Left colon (tissue), 2 donors: ENCODE data around the gene PIK3AP1. TPM values are rescaled to one million over a fixed set of nuclear protein-coding genes. Genes with fewer than 3 reads are reported as not detected.
"Not testable (repeated sequence)": the region's sequence is repeated elsewhere in the genome, so short reads cannot be mapped to it uniquely, and the experiment has no call there.

Experiments used
- ATAC-seq: fragments of 200-7000 bp; cut with Tn5 transposase; one replicate; pipeline ENCODE4 v1.9.1; 2020; ENCODE audit warnings: mild to moderate bottlenecking, moderate library complexity
- DNase-seq, 2 donors: peaks; one replicate each; pipeline ENCODE4 v3.0.0-alpha.2; 2020
- intact Hi-C, 2 donors: fragments of 100-400 bp; cut with DNase I in 1 of 2; cut with micrococcal nuclease in 1 of 2; formaldehyde crosslinking; loops; one replicate each; pipeline versions ENCODE4 v1.11.2 to v1.14.0; 2022; cut with DNase I, micrococcal nuclease
- total RNA-seq, 2 donors: library from RNA; stranded (reverse); fragmentation: NEBNext Ultra II Directional; extraction: Animal tissue kit (Norgen Biotek cat#: 25700); gene quantifications; one replicate each; pipeline ENCODE4 v1.2.1, GENCODE V29; 2021
- donor health status: DM: no; HTN: no; CAD: no.
- donor health status: DM: yes; HTN: yes; CAD: no.

PIK3AP1 gene
- total RNA-seq, 2 donors from 2014 or later, result 10.1 to 13.0 TPM

DNA sequence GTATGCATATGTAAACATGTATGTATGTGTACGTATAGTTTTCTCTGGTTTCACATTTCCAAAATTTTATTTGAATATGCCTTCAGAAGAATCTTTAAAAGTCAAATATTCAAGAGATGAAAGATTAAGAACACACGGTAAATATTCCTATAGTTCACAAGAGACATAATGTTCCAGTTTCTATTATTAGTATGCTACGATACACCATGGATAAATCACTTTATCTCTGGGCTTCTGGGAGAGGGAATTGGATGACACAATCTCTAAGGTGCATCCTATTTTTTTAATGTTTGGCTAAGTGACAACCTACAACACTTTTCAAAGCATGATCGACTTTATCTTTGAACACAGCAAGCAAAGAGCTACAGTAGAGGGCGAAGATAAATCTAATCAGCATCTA is 147.3 kb downstream of the PIK3AP1 start:
- ATAC-seq (no peak), DNase-seq (no peak)
- intact Hi-C loops, result no loop called here

DNA sequence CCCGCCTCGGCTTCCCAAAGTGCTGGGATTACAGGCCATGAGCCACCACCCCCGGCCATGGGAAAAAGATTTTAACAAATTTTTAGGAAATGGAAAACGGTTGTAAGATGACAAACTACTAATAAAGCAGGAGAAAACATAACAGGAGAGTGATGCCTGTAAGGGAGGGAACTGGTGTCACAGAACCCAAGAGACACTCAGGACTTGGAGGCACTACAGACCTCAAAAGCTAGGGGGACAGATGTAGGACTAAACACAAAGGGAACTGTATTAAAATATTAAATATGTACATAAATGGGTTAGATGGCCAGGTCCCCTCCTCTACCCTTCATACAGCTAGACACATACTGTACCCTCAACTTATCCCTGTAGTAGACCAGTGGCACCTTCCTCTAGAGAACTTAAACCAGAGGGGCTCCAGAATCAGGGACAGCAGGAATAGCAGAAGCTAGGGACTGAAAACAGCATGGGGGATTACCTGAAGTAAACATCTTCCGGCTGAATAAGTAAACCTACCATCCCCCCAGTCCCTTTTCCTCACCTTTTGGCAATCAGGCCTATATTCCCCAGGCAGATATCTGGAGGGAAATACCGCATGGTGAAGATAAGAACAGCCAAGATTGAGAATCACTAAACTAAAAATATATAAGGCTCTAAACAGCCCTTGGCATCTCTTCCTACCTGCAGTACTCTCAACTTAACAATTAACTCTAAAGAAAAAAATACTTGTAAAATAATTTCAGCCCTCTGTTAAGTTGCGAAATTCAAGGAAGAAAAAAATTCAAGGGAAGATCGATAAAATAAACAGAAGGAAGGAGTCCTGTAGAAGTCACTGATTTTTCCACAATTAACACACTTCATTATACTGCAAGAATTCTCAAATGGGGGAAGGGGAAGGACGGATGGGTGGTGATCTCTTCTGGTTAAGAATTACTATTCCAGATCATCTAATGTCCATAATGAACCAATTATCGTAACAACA is 149.0 kb downstream of the PIK3AP1 start:
- intact Hi-C loops, result no loop called here
- DNase-seq (no peak), ATAC-seq (no peak)

DNA sequence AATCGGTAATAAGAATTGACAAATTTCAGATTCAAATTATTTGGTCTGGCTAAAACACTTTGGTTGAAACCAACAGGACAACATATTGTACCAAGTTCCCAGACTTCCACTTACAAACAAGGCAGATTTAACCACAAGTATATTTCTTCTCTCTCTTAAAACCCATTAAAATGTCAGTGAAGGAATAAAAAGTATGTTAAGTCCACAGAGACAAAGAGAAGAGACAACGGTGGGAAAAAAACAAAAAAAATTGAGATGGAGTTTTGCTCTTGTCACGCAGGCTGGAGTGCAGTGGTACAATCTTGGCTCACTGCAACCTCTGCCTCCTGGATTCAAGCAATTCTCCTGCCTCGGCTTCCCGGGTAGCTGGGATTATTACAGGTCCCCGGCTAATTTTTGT is 149.8 kb downstream of the PIK3AP1 start:
- no peak for DNase-seq
- no peak for ATAC-seq
- intact Hi-C loops, result no loop called here

DNA sequence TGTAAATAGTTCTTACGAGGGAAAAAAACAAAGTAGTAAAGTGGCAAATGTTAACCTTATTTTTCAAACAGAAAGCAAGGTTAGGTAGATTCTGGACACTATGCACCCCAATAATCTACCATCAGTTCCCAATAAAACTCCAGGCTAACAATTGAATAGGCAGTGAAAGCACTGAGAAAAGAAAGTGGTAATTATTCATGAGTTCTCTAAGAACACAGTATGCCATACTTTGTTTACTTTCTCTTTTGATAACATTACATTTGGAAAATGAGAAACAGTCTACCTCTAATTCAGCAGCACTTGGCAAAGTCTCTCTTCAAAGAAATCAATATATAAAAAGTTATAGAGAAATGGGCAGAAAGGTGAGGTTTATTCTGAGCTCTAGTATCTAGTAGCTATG is 151.9 kb downstream of the PIK3AP1 start:
- intact Hi-C loops, result no loop called here

DNA sequence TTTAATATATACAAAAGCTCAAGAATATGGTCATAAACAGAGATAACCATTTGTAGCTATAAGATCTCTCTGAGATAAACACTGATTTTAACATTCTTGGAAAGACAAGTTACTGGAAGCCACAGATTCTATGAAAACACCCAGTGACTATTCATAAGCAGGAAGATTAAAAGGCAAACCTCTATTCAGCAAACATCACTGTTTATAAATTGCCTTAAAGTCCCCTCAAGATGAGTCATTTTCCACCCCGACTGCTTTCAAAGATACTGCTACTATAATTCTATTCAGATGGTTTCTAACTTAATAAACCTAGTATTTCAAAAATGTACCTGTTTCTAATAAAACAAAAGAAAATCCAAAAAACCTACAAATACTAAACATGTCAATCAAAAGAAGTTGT is 154.5 kb downstream of the PIK3AP1 start:
- ATAC-seq (no peak), DNase-seq (no peak)
- intact Hi-C loops, result no loop called here

More for the DNA sequence above, 151.9 kb downstream of the PIK3AP1 start:
- DNase-seq (no peak), ATAC-seq (no peak)

DNA sequence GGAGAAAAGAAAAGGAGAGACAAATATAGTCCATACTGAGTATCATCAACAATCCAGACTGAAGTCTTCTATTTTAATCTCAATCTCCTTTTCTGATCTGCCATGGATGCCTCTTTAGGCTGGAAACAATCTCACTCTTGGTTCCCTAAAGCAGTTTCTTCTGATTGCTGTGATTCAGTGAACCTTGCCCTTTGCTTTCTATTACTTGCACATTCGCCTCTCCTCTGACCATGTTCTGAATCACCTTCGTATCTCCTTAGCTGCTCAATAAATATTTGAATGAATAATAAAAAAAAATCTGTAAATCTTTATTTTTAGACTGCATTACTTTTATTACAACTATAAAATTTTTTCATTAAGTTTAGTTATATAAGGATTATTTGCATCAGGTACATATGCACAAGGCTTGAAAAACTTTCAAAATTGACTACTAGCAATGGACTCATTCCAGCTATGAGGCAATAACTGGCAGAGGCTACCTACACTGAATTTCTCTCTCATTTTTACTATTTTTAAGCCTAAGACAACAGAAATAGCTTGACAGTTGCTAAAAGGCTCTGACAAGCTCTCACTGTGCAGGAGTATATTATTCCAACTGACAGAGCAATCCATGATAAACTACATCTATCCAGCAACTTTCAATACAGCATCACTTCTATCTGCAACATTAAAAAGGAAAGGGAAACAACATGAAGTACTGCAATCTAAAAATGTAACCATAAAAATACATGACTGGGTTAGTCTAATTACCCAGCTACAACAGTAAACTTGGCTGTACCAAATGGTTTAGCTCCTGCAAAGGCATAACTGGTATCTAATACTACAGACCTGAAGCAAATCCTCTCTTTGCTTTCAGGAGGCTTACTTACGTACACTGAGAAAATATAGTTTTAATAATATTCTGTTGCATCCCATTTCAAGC is 159.1 kb downstream of the PIK3AP1 start:
- DNase-seq (no peak), ATAC-seq (peak; percentile 83)
- intact Hi-C loops, result no loop called here

DNA sequence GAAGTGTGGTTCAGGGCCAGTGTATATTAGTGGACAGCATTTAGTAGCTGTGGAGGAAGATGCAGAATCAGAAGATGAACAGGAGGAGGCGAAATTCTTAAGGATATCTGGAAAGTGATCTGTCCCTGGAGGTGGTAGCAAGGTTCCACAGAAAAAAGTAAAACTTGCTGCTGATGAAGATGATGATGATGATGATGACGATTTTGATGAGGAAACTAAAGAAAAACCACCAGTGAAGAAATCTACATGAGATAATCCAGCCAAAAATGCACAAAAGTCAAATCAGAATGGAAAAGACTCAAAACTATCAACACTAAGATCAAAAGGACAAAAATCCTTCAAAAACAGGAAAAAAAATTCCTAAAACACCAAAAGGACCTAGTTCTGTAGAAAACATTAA is 159.8 kb downstream of the PIK3AP1 start:
- no peak for DNase-seq
- ATAC-seq, result no peak
- intact Hi-C loops, result no loop called here

DNA sequence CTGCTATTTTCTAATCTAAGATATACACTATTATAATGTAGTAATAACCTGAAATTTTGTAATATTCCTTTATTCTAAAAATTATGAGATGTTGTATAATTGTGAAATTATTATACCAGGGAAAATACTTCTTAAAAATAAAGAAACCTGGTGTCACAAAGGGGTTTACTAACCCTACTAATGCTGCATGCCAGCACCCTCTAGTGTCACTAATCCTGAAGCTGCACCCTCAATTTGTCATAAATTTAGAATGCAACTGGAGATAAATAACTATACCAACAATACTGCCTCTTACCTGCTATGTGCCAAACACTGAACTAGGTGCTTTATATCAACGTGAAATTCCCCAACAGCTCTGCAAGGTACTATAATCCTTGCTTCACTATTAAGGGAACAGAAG is 164.3 kb downstream of the PIK3AP1 start:
- intact Hi-C loops, result no loop called here
- DNase-seq, result no peak
- peak; percentile 53 for ATAC-seq

DNA sequence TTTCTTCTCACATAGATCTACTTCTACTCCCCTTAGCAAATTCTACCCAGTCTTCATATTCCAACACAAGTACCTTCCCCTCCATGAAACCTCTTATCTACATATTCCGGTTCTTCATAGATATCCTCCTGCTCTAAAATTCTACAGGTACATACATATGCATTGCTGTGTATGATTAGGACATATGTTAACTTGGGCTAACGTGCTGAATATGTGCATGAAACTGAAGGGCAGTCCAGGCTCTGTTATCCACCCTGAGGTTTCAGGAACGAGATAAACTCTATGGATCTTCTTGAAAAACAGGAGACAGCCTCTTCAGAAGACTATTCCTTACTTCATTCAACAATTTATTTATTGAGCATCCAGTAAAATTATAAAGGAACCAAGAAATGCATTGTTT is 165.0 kb downstream of the PIK3AP1 start:
- intact Hi-C loops, result no loop called here
- no peak for DNase-seq

DNA sequence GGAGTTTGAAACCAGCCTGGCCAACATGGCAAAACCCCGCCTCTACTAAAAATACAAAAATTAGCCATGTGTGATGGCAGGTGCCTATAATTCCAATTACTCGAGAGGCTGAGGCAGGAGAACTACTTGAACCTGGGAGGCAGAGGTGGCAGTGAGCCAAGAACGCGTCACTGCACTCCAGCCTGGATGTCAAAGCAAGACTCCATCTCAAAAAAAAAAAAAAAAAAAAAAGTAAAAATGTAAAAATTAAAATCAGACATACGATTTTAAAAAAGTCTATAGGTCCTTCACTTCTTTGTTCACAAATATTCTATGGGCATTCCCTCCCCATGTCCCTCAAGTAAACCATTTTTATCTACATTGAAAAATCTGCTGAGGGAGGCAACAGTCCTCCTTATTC is 171.7 kb downstream of the PIK3AP1 start:
- peak in 1 of 2 donors; percentile 14 for DNase-seq
- ATAC-seq, result no peak
- intact Hi-C loops, result no loop called here

More for the DNA sequence above, 165.0 kb downstream of the PIK3AP1 start:
- ATAC-seq, result no peak

DNA sequence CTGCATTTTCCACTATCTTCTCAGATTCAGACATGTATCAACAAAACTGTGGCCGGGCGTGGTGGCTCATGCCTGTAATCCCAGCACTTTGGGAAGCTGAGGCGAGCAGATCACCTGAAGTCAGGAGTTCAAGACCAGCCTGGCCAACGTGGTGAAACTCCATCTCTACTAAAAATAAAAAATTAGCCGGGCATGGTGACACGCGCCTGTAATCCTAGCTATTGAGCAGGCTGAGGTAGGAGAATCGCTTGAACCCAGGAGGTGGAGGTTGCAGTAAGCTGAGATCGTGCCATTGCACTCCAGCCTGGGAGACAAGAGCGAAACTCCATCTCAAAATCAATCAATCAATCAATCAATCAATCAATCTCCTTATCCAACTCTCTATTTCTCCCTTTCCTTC is 174.8 kb downstream of the PIK3AP1 start:
- DNase-seq, ATAC-seq, intact Hi-C loops: not testable (repeated sequence)

Other genes starting within 250 kb of the PIK3AP1 start
- under 1 TPM; 0.34 to 0.37 TPM for gene TLL2, start 206.6 kb downstream of the PIK3AP1 start, total RNA-seq
- gene TM9SF3, start 133.5 kb downstream of the PIK3AP1 start, total RNA-seq, result 100 to 1,000 TPM; 259 to 271 TPM
- gene LCOR, start 111.8 kb upstream of the PIK3AP1 start, total RNA-seq, result 10 to 100 TPM; 82.4 to 93.7 TPM